Calu3 (cell line): ENCODE measurements around the gene NXN. TPM values are rescaled to one million over a fixed set of nuclear protein-coding genes. Genes with fewer than 3 reads are reported as not detected.
A peak's percentile ranks its signal among the peaks of the same experiment; 100 is the strongest.
"Not testable (repeated sequence)": the region's sequence is repeated elsewhere in the genome, so short reads cannot be mapped to it uniquely, and the experiment has no call there.

Experiments used
- BruUV-seq: library from RNA; stranded (reverse); fragments of 400-500 nt; replicated peaks from 2 replicates; lab custom pipeline; 2021; lab: Mats Ljungman, UMichigan
- CTCF ChIA-PET: fragments of 300-600 bp; sonication (Branson Sonifier 250); formaldehyde crosslinking; loops from one replicate; lab custom pipeline; 2022; ENCODE audit warnings: antibody characterized with exemption; lab: Charles Lee
- DNase-seq: peaks from one replicate; pipeline ENCODE4 v3.0.0; 2022
- H3K27ac Mint-ChIP-seq: one replicate; pipeline ENCODE4 v1.8.0; 2022; ENCODE audit warnings: mixed read lengths; ENCODE audit not compliant: unreplicated experiment
- H3K27me3 Mint-ChIP-seq: one replicate; pipeline ENCODE4 v1.8.0; 2022; ENCODE audit warnings: mixed read lengths; ENCODE audit not compliant: unreplicated experiment
- H3K36me3 Mint-ChIP-seq: one replicate; pipeline ENCODE4 v1.8.0; 2022; ENCODE audit warnings: mild to moderate bottlenecking, moderate library complexity, mixed read lengths; ENCODE audit not compliant: insufficient read depth, unreplicated experiment
- H3K4me1 Mint-ChIP-seq: one replicate; pipeline ENCODE4 v1.8.0; 2022; ENCODE audit warnings: mild to moderate bottlenecking, low read depth, mixed read lengths; ENCODE audit not compliant: unreplicated experiment
- H3K4me3 Mint-ChIP-seq: one replicate; pipeline ENCODE4 v1.8.0; 2022; ENCODE audit warnings: mild to moderate bottlenecking, low read depth, moderate library complexity, mixed read lengths; ENCODE audit not compliant: unreplicated experiment
- H3K9me3 Mint-ChIP-seq: one replicate; pipeline ENCODE4 v1.8.0; 2022; ENCODE audit warnings: low read depth, mixed read lengths; ENCODE audit not compliant: unreplicated experiment
- CTCF ChIP-seq: fragments of 200-600 bp; IDR thresholded peaks from one replicate; pipeline ENCODE4 v1.8.0; 2022; ENCODE audit warnings: antibody characterized with exemption; ENCODE audit not compliant: unreplicated experiment
- intact Hi-C: fragments of 100-400 bp; cut with micrococcal nuclease; formaldehyde crosslinking; loops from one replicate; pipeline ENCODE4 v1.10.0; 2022; ENCODE audit not compliant: unreplicated experiment
- total RNA-seq: library from RNA; stranded (reverse); gene quantifications from 2 replicates; pipeline ENCODE4 v1.2.3, GENCODE V29; 2022

NXN gene
- total RNA-seq, 1 experiment from 2014 or later, result 1.8 TPM

- BruUV-seq, result no TSS peak
- no peak overlapping the region for H3K4me3 Mint-ChIP-seq
- no peak overlapping the region for H3K27ac Mint-ChIP-seq
- CTCF ChIA-PET, result no interaction called here
- no peak for TF ChIP-seq CTCF
- H3K27me3 Mint-ChIP-seq, result peaks cover 11% of the 10 kb centered on the region
- no peak for DNase-seq
- no peaks in the 10 kb centered on the region for H3K36me3 Mint-ChIP-seq
- no peaks in the 10 kb centered on the region for H3K9me3 Mint-ChIP-seq
- intact Hi-C loops, result no loop called here
- no peaks in the 10 kb centered on the region for H3K4me1 Mint-ChIP-seq
These were observed 143.4 kb downstream of the NXN start for GRCh38 chr17:836151-836550.

GRCh38 chr17:835721-836120 is 143.9 kb downstream of the NXN start:
- CTCF ChIA-PET, intact Hi-C loops, H3K9me3 Mint-ChIP-seq, H3K27ac Mint-ChIP-seq, BruUV-seq, H3K4me1 Mint-ChIP-seq, H3K36me3 Mint-ChIP-seq, H3K4me3 Mint-ChIP-seq, DNase-seq: not testable (repeated sequence)
- peaks cover 11% of the 10 kb centered on the region for H3K27me3 Mint-ChIP-seq

- Mint-ChIP-seq H3K27me3 (peaks cover 11% of the 10 kb centered on the region), H3K27ac (no peak overlapping the region), H3K9me3 (no peaks in the 10 kb centered on the region), H3K4me1 (no peaks in the 10 kb centered on the region), H3K4me3 (no peak overlapping the region), H3K36me3 (no peaks in the 10 kb centered on the region)
- no peak for TF ChIP-seq CTCF
- peak; percentile 4 for DNase-seq
- intact Hi-C loops, result no loop called here
- BruUV-seq, result no TSS peak
- CTCF ChIA-PET, result no interaction called here
These were observed 144.3 kb downstream of the NXN start for GRCh38 chr17:835263-835662.

- Mint-ChIP-seq H3K27me3 (peaks cover 11% of the 10 kb centered on the region), H3K36me3 (no peaks in the 10 kb centered on the region), H3K9me3 (no peaks in the 10 kb centered on the region), H3K27ac (no peak overlapping the region), H3K4me1 (no peaks in the 10 kb centered on the region), H3K4me3 (no peak overlapping the region)
- no peak for DNase-seq
- TF ChIP-seq CTCF, result no peak
- CTCF ChIA-PET, result interaction anchor here (0.6 to 0.7 kb wide), 2 partner anchors 127 to 394 kb away, joined by 3 read pairs; no protein-coding TSS in a partner anchor
- no TSS peak for BruUV-seq
- intact Hi-C loops, result no loop called here
These were observed 145.4 kb downstream of the NXN start for GRCh38 chr17:834136-834535.

GRCh38 chr17:830950-831349 is 148.6 kb downstream of the NXN start:
- CTCF ChIA-PET, result no interaction called here
- DNase-seq, result no peak
- no TSS peak for BruUV-seq
- H3K27me3 Mint-ChIP-seq, result no peaks in the 10 kb centered on the region
- no peak overlapping the region for H3K27ac Mint-ChIP-seq
- no peaks in the 10 kb centered on the region for H3K9me3 Mint-ChIP-seq
- no peak overlapping the region for H3K4me3 Mint-ChIP-seq
- no peak for TF ChIP-seq CTCF
- H3K4me1 Mint-ChIP-seq, result no peaks in the 10 kb centered on the region
- intact Hi-C loops, result no loop called here
- H3K36me3 Mint-ChIP-seq, result no peaks in the 10 kb centered on the region
